WTC11 (cell line): ENCODE results near the gene TFEB.

Source experiments
- CREB1 ChIP-seq: sonication (generic); formaldehyde crosslinking; IDR thresholded peaks from 2 replicates; pipeline ENCODE4 v1.8.0; 2023; ENCODE audit warnings: mild to moderate bottlenecking, missing genetic modification reagents
- CREM ChIP-seq: sonication (generic); formaldehyde crosslinking; IDR thresholded peaks from 2 replicates; pipeline ENCODE4 v1.8.1; 2022; ENCODE audit warnings: mild to moderate bottlenecking, missing genetic modification reagents, moderate library complexity
- CTCF ChIP-seq: fragments of 200-600 bp; IDR thresholded peaks from 2 replicates; pipeline ENCODE4 v1.8.0; 2022; ENCODE audit warnings: antibody characterized with exemption
- ETV6 ChIP-seq: sonication (generic); formaldehyde crosslinking; IDR thresholded peaks from 2 replicates; pipeline ENCODE4 v1.8.1; 2022; ENCODE audit warnings: mild to moderate bottlenecking, missing genetic modification reagents
- FOXJ3 ChIP-seq: sonication (generic); formaldehyde crosslinking; IDR thresholded peaks from 2 replicates; pipeline ENCODE4 v1.9.0; 2021; ENCODE audit warnings: missing genetic modification reagents, mild to moderate bottlenecking, borderline replicate concordance
- FOXP4 ChIP-seq: sonication (generic); formaldehyde crosslinking; IDR thresholded peaks from 2 replicates; pipeline ENCODE4 v1.8.0; 2022; ENCODE audit warnings: mild to moderate bottlenecking, missing genetic modification reagents
- JUN ChIP-seq: sonication (generic); formaldehyde crosslinking; IDR thresholded peaks from 2 replicates; pipeline ENCODE4 v1.8.0; 2023; ENCODE audit warnings: mild to moderate bottlenecking, missing genetic modification reagents
- NR2C2 ChIP-seq: sonication (generic); formaldehyde crosslinking; IDR thresholded peaks from 2 replicates; pipeline ENCODE4 v1.8.0; 2022; ENCODE audit warnings: mild to moderate bottlenecking, missing genetic modification reagents
- NR3C1 ChIP-seq: sonication (generic); formaldehyde crosslinking; conservative IDR thresholded peaks from 2 replicates; pipeline ENCODE4 v1.8.1; 2023; ENCODE audit warnings: low read depth, mild to moderate bottlenecking, missing genetic modification reagents
- SMAD4 ChIP-seq: sonication (generic); formaldehyde crosslinking; IDR thresholded peaks from 2 replicates; pipeline ENCODE4 v1.8.0; 2022; ENCODE audit warnings: mild to moderate bottlenecking, missing genetic modification reagents
- TP53 ChIP-seq: sonication (generic); formaldehyde crosslinking; IDR thresholded peaks from 2 replicates; pipeline ENCODE4 v1.8.1; 2023; ENCODE audit warnings: mild to moderate bottlenecking, missing genetic modification reagents
- ZNF317 ChIP-seq: sonication (generic); formaldehyde crosslinking; IDR thresholded peaks from 2 replicates; pipeline ENCODE4 v1.8.1; 2023; ENCODE audit warnings: low read depth, mild to moderate bottlenecking, moderate library complexity, missing genetic modification reagents, borderline replicate concordance
- TF ChIP-seq, protein P1 (sequence below): sonication (generic); formaldehyde crosslinking; IDR thresholded peaks from 2 replicates; pipeline ENCODE4 v1.8.0; 2022; ENCODE audit warnings: mild to moderate bottlenecking, missing genetic modification reagents
- TF ChIP-seq, protein P2 (sequence below): sonication (generic); formaldehyde crosslinking; conservative IDR thresholded peaks from 2 replicates; pipeline ENCODE4 v1.8.1; 2022; ENCODE audit warnings: mild to moderate bottlenecking, missing genetic modification reagents

- no peak for TF ChIP-seq CTCF
- TF ChIP-seq FOXJ3 = no peak
- no peak for TF ChIP-seq FOXP4 (CRISPR knock-in tag)
- no peak for TF ChIP-seq CREM (CRISPR knock-in tag)
- TF ChIP-seq, protein P1, sequence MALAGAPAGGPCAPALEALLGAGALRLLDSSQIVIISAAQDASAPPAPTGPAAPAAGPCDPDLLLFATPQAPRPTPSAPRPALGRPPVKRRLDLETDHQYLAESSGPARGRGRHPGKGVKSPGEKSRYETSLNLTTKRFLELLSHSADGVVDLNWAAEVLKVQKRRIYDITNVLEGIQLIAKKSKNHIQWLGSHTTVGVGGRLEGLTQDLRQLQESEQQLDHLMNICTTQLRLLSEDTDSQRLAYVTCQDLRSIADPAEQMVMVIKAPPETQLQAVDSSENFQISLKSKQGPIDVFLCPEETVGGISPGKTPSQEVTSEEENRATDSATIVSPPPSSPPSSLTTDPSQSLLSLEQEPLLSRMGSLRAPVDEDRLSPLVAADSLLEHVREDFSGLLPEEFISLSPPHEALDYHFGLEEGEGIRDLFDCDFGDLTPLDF = no peak
- no peak for TF ChIP-seq NR3C1 (CRISPR knock-in tag)
- no peak for TF ChIP-seq ZNF317 (CRISPR knock-in tag)
- no peak for TF ChIP-seq ETV6 (CRISPR knock-in tag)
- TF ChIP-seq CREB1 (CRISPR knock-in tag) = no peak
- no peak for TF ChIP-seq JUN (CRISPR knock-in tag)
- no peak for TF ChIP-seq NR2C2 (CRISPR knock-in tag)
- TF ChIP-seq TP53 (CRISPR knock-in tag) = no peak
- TF ChIP-seq SMAD4 = no peak
- TF ChIP-seq, protein P2, sequence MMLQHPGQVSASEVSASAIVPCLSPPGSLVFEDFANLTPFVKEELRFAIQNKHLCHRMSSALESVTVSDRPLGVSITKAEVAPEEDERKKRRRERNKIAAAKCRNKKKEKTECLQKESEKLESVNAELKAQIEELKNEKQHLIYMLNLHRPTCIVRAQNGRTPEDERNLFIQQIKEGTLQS (CRISPR knock-in tag) = no peak
These were observed 43.9 kb upstream of the TFEB start for GRCh38 chr6:41779336-41779735.
